Neural progenitor cell (in vitro differentiated cells): ENCODE data around the gene ZFAND6. TPM values are rescaled to one million over a fixed set of nuclear protein-coding genes. Genes with fewer than 3 reads are reported as not detected.

Experiments used
- DNase-seq: peaks from one replicate; pipeline ENCODE4 v3.0.0-alpha.2; 2016; ENCODE audit warnings: low spot score
- H2AFZ ChIP-seq: fragments of 200-600 bp; sonication (generic); replicated peaks from 2 replicates; pipeline ENCODE4 v1.6.1; 2016; ENCODE audit warnings: antibody characterized with exemption
- H3F3A ChIP-seq: fragments of 200-600 bp; sonication (generic); 2 replicates; pipeline ENCODE4 v1.6.1; 2016; ENCODE audit warnings: antibody characterized with exemption, low read depth
- H3K27ac ChIP-seq: fragments of 200-600 bp; sonication (generic); 2 replicates; pipeline ENCODE4 v1.5.1; 2016; ENCODE audit warnings: mild to moderate bottlenecking
- H3K27me3 ChIP-seq: fragments of 200-600 bp; sonication (generic); 2 replicates; pipeline ENCODE4 v1.6.1; 2016; ENCODE audit warnings: mild to moderate bottlenecking, moderate library complexity
- H3K36me3 ChIP-seq: fragments of 200-600 bp; sonication (generic); 2 replicates; pipeline ENCODE4 v1.5.1; 2016
- H3K4me1 ChIP-seq: fragments of 200-600 bp; sonication (generic); 2 replicates; pipeline ENCODE4 v1.6.1; 2016; ENCODE audit warnings: mixed run types
- H3K4me2 ChIP-seq: fragments of 200-600 bp; sonication (generic); 2 replicates; pipeline ENCODE4 v1.6.1; 2016
- H3K4me3 ChIP-seq: fragments of 200-600 bp; sonication (generic); 2 replicates; pipeline ENCODE4 v1.5.1; 2016
- H3K79me2 ChIP-seq: fragments of 200-600 bp; sonication (generic); 2 replicates; pipeline ENCODE4 v1.6.1; 2016; ENCODE audit warnings: low read depth
- H3K9ac ChIP-seq: fragments of 200-600 bp; sonication (generic); 2 replicates; pipeline ENCODE4 v1.6.1; 2016
- H3K9me3 ChIP-seq: fragments of 200-600 bp; sonication (generic); 2 replicates; pipeline ENCODE4 v1.5.1; 2016; ENCODE audit warnings: low read depth
- H4K20me1 ChIP-seq: fragments of 200-600 bp; sonication (generic); 2 replicates; pipeline ENCODE4 v1.6.1; 2016; ENCODE audit warnings: low read depth
- H3K27ac Mint-ChIP-seq: 3 replicates; pipeline ENCODE4 v1.8.0; 2021; ENCODE audit warnings: mixed read lengths
- H3K27me3 Mint-ChIP-seq: 2 replicates; pipeline ENCODE4 v1.8.0; 2022; ENCODE audit warnings: low read depth, mild to moderate bottlenecking, inconsistent platforms, moderate library complexity, mixed read lengths; ENCODE audit not compliant: insufficient read depth
- H3K36me3 Mint-ChIP-seq: 3 replicates; pipeline ENCODE4 v1.8.0; 2021; ENCODE audit warnings: mixed read lengths
- H3K4me1 Mint-ChIP-seq: 3 replicates; pipeline ENCODE4 v1.8.0; 2021; ENCODE audit warnings: mixed read lengths
- H3K4me3 Mint-ChIP-seq: 3 replicates; pipeline ENCODE4 v1.8.0; 2021; ENCODE audit warnings: mild to moderate bottlenecking, moderate library complexity, mixed read lengths
- H3K9me3 Mint-ChIP-seq: 3 replicates; pipeline ENCODE4 v1.8.0; 2020; ENCODE audit warnings: mixed read lengths
- CTCF ChIP-seq: fragments of 200-600 bp; sonication (generic); IDR thresholded peaks from 2 replicates; pipeline ENCODE4 v1.5.1; 2017; ENCODE audit warnings: antibody characterized with exemption, mild to moderate bottlenecking
- EZH2 ChIP-seq: fragments of 200-600 bp; sonication (generic); IDR thresholded peaks from 2 replicates; pipeline ENCODE4 v1.6.1; 2017; ENCODE audit warnings: antibody characterized with exemption, mild to moderate bottlenecking, moderate library complexity
- EZH2phosphoT487 ChIP-seq: fragments of 200-600 bp; sonication (generic); IDR thresholded peaks from 2 replicates; pipeline ENCODE4 v1.6.1; 2017; ENCODE audit warnings: antibody characterized with exemption
- total RNA-seq: library from RNA; depleted of rRNA; stranded (reverse); fragments of >200 nt; gene quantifications from 2 replicates; pipeline ENCODE4 v1.2.3, GENCODE V29; 2015; ENCODE audit warnings: low replicate concordance

ZFAND6 gene
- total RNA-seq, 1 donor from 2014 or later: 329 TPM

- no peak overlapping the region for H3K9ac ChIP-seq
- DNase-seq: no peak
- no peak overlapping the region for H3K4me3 Mint-ChIP-seq
- H3K27ac Mint-ChIP-seq: no peak overlapping the region
- no peak overlapping the region for H3K4me2 ChIP-seq
- H3F3A ChIP-seq: peaks cover 22% of the 10 kb centered on the region
- H3K79me2 ChIP-seq: peaks cover 9% of the 10 kb centered on the region
- H3K9me3 Mint-ChIP-seq: peaks cover 3% of the 10 kb centered on the region
- H3K4me1 ChIP-seq: peaks cover 8% of the 10 kb centered on the region
- no peaks in the 10 kb centered on the region for H3K36me3 ChIP-seq
- H2AFZ ChIP-seq: no peak overlapping the region
- no peak overlapping the region for H3K4me3 ChIP-seq
- peaks cover 19% of the 10 kb centered on the region for H3K4me1 Mint-ChIP-seq
- H3K9me3 ChIP-seq: no peaks in the 10 kb centered on the region
- TF ChIP-seq EZH2 (no peak), CTCF (no peak), EZH2phosphoT487 (no peak)
- H3K27me3 Mint-ChIP-seq: peaks cover 4% of the 10 kb centered on the region
- peaks cover 2% of the 10 kb centered on the region for H4K20me1 ChIP-seq
- H3K27ac ChIP-seq: no peak overlapping the region
- peaks cover 18% of the 10 kb centered on the region for H3K27me3 ChIP-seq
- no peaks in the 10 kb centered on the region for H3K36me3 Mint-ChIP-seq
Measured at GRCh38 chr15:80055933-80056332, 3.5 kb upstream of the ZFAND6 start.

GRCh38 chr15:80058044-80058443 lies 1.4 kb upstream of the ZFAND6 start:
- H3K4me2 ChIP-seq: peak overlapping the region; percentile 93
- no peak overlapping the region for H3K27ac Mint-ChIP-seq

GRCh38 chr15:80059786-80060355 lies 395 bp downstream of the ZFAND6 start:
- Histone ChIP-seq H3K4me3 (peak overlapping the region; percentile 96), H3K9me3 (no peaks in the 10 kb centered on the region), H3K79me2 (peaks cover 49% of the 10 kb centered on the region), H3K36me3 (no peaks in the 10 kb centered on the region), H3K9ac (peak overlapping the region; percentile 68), H3K4me1 (peaks cover 21% of the 10 kb centered on the region), H3K27ac (peak overlapping the region; percentile 97), H2AFZ (no peak overlapping the region), H3F3A (peaks cover 22% of the 10 kb centered on the region), H3K27me3 (peaks cover 18% of the 10 kb centered on the region), H3K4me2 (peak overlapping the region; percentile 86), H4K20me1 (peaks cover 28% of the 10 kb centered on the region)
- H3K27ac Mint-ChIP-seq: no peak overlapping the region
- peaks cover 3% of the 10 kb centered on the region for H3K9me3 Mint-ChIP-seq
- no peaks in the 10 kb centered on the region for H3K36me3 Mint-ChIP-seq
- TF ChIP-seq EZH2: no peak
- peaks cover 26% of the 10 kb centered on the region for H3K4me1 Mint-ChIP-seq
- H3K4me3 Mint-ChIP-seq: peak overlapping the region; percentile 95
- DNase-seq: peak; percentile 90
- peaks cover 6% of the 10 kb centered on the region for H3K27me3 Mint-ChIP-seq

More at GRCh38 chr15:80058044-80058443, 1.4 kb upstream of the ZFAND6 start:
- Histone ChIP-seq H3K4me1 (peaks cover 21% of the 10 kb centered on the region), H3K9ac (no peak overlapping the region), H3K27me3 (peaks cover 18% of the 10 kb centered on the region), H3K27ac (no peak overlapping the region), H3F3A (peaks cover 22% of the 10 kb centered on the region), H2AFZ (no peak overlapping the region), H3K36me3 (no peaks in the 10 kb centered on the region), H4K20me1 (peaks cover 23% of the 10 kb centered on the region), H3K79me2 (peaks cover 31% of the 10 kb centered on the region), H3K4me3 (no peak overlapping the region), H3K9me3 (no peaks in the 10 kb centered on the region)
- H3K4me3 Mint-ChIP-seq: peak overlapping the region; percentile 77
- no peak for DNase-seq
- peaks cover 3% of the 10 kb centered on the region for H3K9me3 Mint-ChIP-seq
- peaks cover 4% of the 10 kb centered on the region for H3K27me3 Mint-ChIP-seq
- H3K36me3 Mint-ChIP-seq: no peaks in the 10 kb centered on the region
- no peak for TF ChIP-seq CTCF
- TF ChIP-seq EZH2phosphoT487: no peak
- no peak for TF ChIP-seq EZH2
- peaks cover 26% of the 10 kb centered on the region for H3K4me1 Mint-ChIP-seq

GRCh38 chr15:80060356-80061006 lies 1.0 kb downstream of the ZFAND6 start:
- Histone ChIP-seq H3K9me3 (no peaks in the 10 kb centered on the region), H3K79me2 (peaks cover 55% of the 10 kb centered on the region), H3K4me1 (peaks cover 21% of the 10 kb centered on the region), H3K27ac (peak overlapping the region; percentile 97), H3K4me2 (peak overlapping the region; percentile 86), H4K20me1 (peaks cover 28% of the 10 kb centered on the region), H3K36me3 (no peaks in the 10 kb centered on the region), H2AFZ (no peak overlapping the region), H3K9ac (peak overlapping the region; percentile 68), H3K27me3 (peaks cover 18% of the 10 kb centered on the region), H3K4me3 (peak overlapping the region; percentile 96), H3F3A (peaks cover 22% of the 10 kb centered on the region)
- no peaks in the 10 kb centered on the region for H3K36me3 Mint-ChIP-seq
- peak; percentile 34 for DNase-seq
- H3K4me1 Mint-ChIP-seq: peaks cover 26% of the 10 kb centered on the region
- no peak for TF ChIP-seq EZH2
- TF ChIP-seq CTCF: peak; percentile 19
- H3K27me3 Mint-ChIP-seq: peaks cover 6% of the 10 kb centered on the region
- peak overlapping the region; percentile 92 for H3K4me3 Mint-ChIP-seq
- H3K9me3 Mint-ChIP-seq: no peaks in the 10 kb centered on the region
- no peak overlapping the region for H3K27ac Mint-ChIP-seq
